Tibial nerve (tissue), 3 donors: ENCODE results near the gene HTRA3.
A peak's percentile ranks its signal among the peaks of the same experiment; 100 is the strongest.

Experiments
- CTCF ChIP-seq, 5 experiments: fragments of 200-600 bp in 3 of 5; fragments of 450-650 bp in 2 of 5; sonication (generic) in 3 of 5; IDR thresholded peaks; one replicate each; pipeline ENCODE4 v1.5.1; 2016 to 2019; ENCODE audit warnings: antibody characterized with exemption in 5 of 5, mild to moderate bottlenecking in 3 of 5, moderate library complexity in 2 of 5
- POLR2A ChIP-seq, 2 donors: fragments of 450-650 bp; IDR thresholded peaks; one replicate each; pipeline ENCODE4 v1.6.1; 2017; ENCODE audit warnings: antibody characterized with exemption in 2 of 2, mild to moderate bottlenecking in 2 of 2, moderate library complexity in 2 of 2

- TF ChIP-seq POLR2A (IDR thresholded peaks at IDR 0.05) (peak; percentile 20 to 63), CTCF (IDR thresholded peaks at IDR 0.05) (no peak)
Measured at GRCh38 chr4:8269535-8270417, at the start of gene HTRA3.
